ENCODE results near the gene TCTN3. TPM values are rescaled to one million over a fixed set of nuclear protein-coding genes. Genes with fewer than 3 reads are reported as not detected.
"Not testable (repeated sequence)": the region's sequence is repeated elsewhere in the genome, so short reads cannot be mapped to it uniquely, and the experiment has no call there.

Gene TCTN3
- total RNA-seq, 1 experiment from 2014 or later = 74.6 TPM

DNA sequence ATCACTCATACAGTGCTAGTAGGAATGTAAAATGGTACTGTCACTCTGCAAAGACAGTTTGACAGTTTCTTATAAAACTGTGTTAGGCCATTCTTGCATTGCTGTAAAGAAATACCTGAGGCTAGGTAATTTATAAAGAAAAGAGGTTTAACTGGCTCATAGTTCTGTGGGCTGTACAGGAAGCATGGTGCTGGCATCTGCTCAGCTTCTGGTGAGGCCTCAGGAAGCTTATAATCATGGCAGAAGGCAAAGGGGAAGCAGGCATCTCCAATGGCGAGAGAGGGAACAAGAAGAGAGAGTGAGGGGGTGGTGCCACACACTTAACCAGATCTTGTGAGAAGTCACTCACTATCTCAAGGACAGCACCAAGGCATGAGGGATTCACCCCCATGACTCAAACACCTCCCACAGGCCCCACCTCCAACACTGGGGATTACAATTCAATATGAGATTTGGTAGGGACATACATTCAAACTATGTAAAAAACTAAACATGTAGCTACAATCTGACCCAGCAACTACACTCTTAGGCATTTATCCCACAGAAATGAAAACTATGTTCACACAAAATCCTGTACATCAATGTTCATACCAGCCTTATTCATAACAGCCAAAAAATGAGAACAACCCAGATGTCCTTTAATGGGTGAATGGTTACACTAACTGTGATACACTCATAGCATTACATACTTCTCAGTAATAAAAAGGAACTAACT, 42.2 kb downstream of the TCTN3 start:
- no peak for DNase-seq (ENCODE audit: low read depth, low spot score)
- in situ Hi-C loops (cut with HindIII; ENCODE audit: low pct_unique_long_range_greater_than_20kb, low sequenced_read_pairs) = no loop called here

DNA sequence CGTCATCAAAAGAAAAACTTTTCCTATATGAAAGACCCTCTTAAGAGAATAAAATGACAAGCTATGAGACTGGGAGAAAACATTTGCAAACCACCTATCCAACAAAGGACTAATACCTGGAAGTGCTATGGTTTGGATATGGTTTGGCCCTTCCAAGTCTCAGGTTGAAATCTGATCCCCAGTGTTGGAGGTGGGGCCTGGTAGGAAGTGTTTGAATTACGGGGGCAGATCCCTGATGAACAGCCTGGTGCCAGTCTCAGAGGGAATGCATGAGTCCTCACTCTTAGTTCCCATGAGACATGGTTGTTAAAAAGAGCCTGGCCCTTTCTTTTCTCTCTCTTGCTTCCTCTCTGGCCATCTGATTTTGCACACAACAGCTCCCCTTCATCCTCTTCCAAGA, 43.5 kb downstream of the TCTN3 start:
- DNase-seq (ENCODE audit: low read depth, low spot score) = peak; percentile 20
- in situ Hi-C loops (cut with HindIII; ENCODE audit: low pct_unique_long_range_greater_than_20kb, low sequenced_read_pairs) = no loop called here

DNA sequence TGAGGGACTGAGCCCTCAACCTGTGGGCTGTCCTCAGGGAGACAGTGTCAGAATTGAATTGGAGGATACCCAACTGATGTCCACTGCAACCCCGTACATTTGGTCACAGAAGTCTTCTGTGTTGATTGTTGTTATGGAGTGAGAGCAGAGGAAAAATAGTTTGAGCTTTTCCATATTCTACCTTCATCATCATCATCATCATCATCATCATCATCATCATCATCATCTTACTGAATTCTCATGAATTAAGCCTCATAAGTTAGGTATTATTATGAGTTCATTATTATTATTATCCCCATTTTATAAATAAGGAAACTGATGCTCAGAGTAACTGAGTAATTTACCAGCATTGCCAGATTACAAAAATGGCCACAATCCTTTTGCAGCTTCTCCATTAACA, 45.6 kb downstream of the TCTN3 start:
- no peak for DNase-seq (ENCODE audit: low read depth, low spot score)
- in situ Hi-C loops (cut with HindIII; ENCODE audit: low pct_unique_long_range_greater_than_20kb, low sequenced_read_pairs) = no loop called here

DNA sequence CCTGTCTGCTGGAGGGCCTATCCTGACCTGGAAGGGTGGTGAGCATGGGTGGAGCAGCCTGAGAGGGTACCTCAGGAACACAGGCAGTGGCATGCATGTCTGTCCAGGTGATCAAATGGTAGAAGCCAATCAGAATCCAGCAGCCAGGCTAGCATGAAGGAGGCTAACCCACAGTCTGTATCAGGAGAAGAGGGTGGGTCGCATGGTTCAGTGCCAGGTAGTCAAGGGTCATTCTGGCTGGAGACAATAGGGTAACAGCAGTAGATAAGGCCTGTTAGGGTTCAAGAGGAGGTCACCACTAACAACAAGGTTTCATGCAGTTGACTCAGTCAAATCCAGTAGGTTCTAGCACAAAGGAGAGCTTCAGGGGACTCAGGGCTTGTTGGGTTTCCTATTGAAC, 47.6 kb downstream of the TCTN3 start:
- in situ Hi-C loops (cut with HindIII; ENCODE audit: low pct_unique_long_range_greater_than_20kb, low sequenced_read_pairs) = no loop called here

DNA sequence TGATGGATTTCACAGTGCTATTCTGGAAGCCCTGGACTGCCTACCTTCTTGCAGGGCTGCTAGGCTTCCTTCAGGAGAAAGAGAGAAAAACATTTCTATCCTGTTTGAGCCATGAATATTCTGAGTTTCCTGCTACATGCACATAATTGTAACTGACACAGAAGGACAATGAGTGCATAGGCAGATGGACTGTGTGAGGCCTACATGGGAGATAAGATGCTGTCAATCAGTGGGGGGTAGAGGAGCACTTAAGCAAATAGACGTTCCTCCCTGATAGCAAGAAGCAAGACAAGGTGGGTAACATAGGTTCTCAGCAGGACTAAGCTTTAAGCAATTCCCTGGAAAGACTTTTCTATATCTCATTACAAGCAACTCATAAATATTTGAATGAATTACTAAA, 48.8 kb downstream of the TCTN3 start:
- in situ Hi-C loops (cut with HindIII; ENCODE audit: low pct_unique_long_range_greater_than_20kb, low sequenced_read_pairs) = no loop called here
- no peak for DNase-seq (ENCODE audit: low read depth, low spot score)

More for the DNA sequence above, 47.6 kb downstream of the TCTN3 start:
- DNase-seq (ENCODE audit: low read depth, low spot score) = no peak

DNA sequence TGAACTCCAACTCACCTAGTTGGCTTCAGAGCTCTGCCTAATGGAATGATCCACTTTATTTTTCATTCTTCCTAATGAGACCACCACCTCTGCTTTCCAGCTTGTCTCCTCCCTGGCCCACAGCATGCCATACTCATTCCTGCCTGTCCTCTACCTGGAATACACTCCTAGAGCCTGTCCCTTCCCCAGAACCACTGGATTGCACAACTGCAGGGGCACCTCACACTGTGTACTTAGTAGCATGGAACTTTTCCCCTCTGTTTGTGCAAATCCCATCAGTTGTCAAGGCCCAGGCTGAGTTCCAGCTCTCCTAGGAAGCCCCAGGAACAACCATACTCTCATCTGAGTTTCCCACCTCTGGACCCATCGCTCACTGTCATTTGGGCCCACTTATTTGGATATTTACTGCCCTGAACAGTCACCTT, 52.8 kb downstream of the TCTN3 start:
- in situ Hi-C loops (cut with HindIII; ENCODE audit: low pct_unique_long_range_greater_than_20kb, low sequenced_read_pairs) = no loop called here
- no peak for DNase-seq (ENCODE audit: low read depth, low spot score)

DNA sequence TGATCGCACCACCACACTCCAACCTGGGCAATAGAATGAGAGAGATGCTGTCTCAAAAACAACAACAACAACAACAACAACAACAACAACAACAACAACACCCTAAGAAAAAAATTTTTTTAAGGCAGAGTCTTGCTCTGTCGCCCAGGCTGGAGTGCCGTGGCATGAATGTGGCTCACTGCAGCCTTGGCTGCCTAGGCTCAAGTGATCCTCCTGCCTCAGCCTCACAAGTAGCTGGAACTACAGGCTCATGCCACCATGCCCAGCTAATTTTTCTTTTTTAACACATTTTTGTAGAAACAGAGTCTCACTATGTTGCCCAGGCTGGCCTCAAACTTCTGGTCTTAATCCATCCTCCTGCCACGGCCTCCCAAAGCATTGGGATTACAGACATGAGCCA, 55.8 kb downstream of the TCTN3 start:
- in situ Hi-C loops (cut with HindIII; ENCODE audit: low pct_unique_long_range_greater_than_20kb, low sequenced_read_pairs) = no loop called here
- no peak for DNase-seq (ENCODE audit: low read depth, low spot score)

DNA sequence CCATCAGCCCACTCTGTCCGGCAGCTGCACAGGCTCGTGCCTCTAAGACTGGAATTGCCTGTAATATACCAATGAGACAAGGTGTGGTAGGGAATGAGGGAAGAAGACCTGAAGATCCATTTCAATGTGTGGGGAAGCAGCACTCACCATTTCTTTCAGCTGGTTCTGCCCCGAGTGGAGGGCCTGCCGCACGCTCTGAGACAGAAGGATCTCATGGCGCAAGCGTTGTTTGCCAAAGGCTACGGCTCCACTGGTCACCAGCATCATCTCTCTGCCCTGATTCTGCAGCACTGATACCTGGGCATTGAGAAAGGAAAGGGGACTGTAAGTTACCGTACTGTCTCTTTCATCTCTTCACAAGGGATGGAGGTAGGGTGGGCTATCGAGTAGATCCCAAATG, 56.6 kb downstream of the TCTN3 start:
- in situ Hi-C loops (cut with HindIII; ENCODE audit: low pct_unique_long_range_greater_than_20kb, low sequenced_read_pairs) = no loop called here
- DNase-seq (ENCODE audit: low read depth, low spot score) = no peak

DNA sequence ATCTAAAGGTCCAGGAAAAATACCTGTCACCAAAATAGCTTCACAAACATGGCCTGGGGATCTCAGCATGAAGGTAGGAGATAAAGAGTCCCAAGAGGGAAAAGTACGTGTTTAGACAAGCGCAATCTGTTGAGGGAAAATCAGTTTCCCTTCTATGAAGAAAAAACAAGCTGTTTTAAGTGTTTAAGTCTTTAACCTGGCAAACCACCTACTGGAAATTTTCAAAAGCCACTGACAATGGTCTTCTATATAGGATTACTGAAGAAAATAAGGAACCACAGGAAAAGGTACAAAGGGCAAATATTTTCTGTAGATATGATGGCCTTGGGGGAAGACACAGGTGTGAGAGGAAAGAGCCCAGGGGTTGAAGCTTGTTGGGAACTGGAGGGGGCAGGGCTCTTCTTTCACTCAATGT, 58.4 kb downstream of the TCTN3 start:
- in situ Hi-C loops (cut with HindIII; ENCODE audit: low pct_unique_long_range_greater_than_20kb, low sequenced_read_pairs) = no loop called here
- DNase-seq (ENCODE audit: low read depth, low spot score) = no peak

DNA sequence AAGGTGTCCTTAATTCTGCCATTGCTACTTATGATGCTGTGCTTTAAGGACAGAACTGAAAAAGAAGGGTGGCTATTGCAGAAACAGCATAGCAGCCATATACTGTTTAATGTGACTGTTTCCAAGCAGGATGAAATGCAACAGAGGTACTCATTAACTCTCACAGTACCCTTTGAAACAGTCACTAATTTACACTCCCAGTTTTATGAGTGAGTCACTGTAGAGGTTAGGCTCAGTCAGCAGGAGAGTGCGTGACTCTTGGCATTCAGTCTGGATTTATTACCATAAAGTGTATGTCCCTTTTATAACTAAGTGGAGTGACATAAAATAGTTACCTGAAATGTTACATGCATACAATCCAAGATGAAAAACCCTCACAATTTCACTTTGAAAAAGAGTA, 64.9 kb downstream of the TCTN3 start:
- in situ Hi-C loops (cut with HindIII; ENCODE audit: low pct_unique_long_range_greater_than_20kb, low sequenced_read_pairs) = no loop called here
- DNase-seq (ENCODE audit: low read depth, low spot score) = no peak

DNA sequence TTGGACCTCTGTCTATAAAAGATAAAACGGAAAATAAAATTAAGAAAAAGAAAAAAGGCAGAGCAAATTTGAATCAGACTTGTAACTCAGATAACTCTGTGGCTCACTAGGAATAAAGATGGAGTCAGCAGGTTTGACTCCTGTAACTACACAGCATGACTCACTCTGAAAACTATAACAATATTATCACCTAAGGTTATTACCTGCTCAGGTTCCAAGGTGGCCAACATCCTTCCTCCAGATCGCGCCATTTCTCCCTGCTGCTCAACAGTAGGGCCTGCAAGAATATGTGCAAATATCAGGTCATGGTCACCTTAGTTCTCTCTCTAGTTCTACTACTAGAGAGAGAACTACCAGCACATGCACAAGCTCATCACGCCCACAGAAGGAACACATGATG, 67.2 kb downstream of the TCTN3 start:
- in situ Hi-C loops (cut with HindIII; ENCODE audit: low pct_unique_long_range_greater_than_20kb, low sequenced_read_pairs) = no loop called here
- DNase-seq (ENCODE audit: low read depth, low spot score) = no peak

DNA sequence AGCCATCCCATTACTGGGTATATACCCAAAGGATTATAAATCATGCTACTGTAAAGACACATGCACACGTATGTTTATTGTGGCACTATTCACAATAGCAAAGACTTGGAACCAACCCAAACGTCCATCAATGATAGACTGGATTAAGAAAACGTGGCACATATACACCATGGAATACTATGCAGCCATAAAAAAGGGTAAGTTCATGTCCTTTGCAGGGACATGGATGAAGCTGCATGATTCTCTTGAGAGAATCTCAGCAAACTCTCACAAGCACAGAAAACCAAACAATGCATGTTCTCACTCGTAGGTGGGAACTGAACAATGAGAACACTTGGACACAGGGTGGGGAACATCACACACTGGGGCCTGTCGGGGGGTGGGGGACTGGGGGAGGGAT, 73.3 kb downstream of the TCTN3 start:
- DNase-seq (ENCODE audit: low read depth, low spot score) = not testable (repeated sequence)

DNA sequence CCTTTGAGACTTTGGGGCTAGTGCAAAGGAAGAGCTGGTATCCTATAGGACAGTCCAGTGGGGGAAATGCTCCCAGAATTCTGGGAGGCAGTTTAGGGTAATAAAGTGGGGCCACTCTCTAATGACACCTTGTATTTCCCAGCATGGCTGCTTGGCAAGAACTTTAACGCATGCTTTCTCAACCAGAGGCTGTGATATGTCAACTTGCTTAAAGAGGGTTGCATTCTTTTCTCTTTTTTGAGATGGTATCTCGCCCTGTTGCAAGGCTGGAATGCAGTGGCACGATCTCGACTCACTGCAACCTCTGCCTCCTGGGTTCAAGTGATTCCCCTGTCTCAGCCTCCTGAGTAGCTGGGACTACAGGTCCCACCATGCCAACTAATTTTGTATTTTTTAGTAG, 75.6 kb downstream of the TCTN3 start:
- in situ Hi-C loops (cut with HindIII; ENCODE audit: low pct_unique_long_range_greater_than_20kb, low sequenced_read_pairs) = no loop called here
- DNase-seq (ENCODE audit: low read depth, low spot score) = no peak

More for the DNA sequence above, 73.3 kb downstream of the TCTN3 start:
- in situ Hi-C loops (cut with HindIII; ENCODE audit: low pct_unique_long_range_greater_than_20kb, low sequenced_read_pairs) = not testable (repeated sequence)

DNA sequence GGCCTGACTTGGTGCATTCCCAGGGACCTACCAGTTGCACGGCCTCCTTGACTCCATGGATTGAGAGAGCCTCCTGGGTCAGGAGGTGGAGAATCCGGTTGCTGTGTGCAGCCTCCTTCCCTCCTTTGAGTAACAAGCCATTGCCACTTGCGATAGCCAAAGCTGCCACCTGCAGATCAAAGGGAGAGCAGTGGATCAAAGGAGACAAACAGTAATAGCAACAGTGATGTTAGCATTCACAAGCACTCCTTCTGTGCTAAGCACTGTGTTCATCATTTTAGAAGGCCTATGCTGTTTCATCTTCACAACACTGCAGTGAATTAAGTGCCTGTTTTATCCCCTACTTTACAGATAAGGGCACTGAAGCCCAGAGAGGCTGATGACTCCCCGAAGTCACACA, 77.3 kb downstream of the TCTN3 start:
- DNase-seq (ENCODE audit: low read depth, low spot score) = no peak
- in situ Hi-C loops (cut with HindIII; ENCODE audit: low pct_unique_long_range_greater_than_20kb, low sequenced_read_pairs) = no loop called here

Other genes with a start within 250 kb of the TCTN3 start
- 36.6 and 37.0 TPM in 2 replicates for gene SORBS1, start 132.6 kb downstream of the TCTN3 start, total RNA-seq (2014; rRNA removed; shearing (Covaris generic))
- 53.4 and 53.6 TPM in 2 replicates for gene ALDH18A1, start 37.2 kb downstream of the TCTN3 start, total RNA-seq (2014; rRNA removed; shearing (Covaris generic))
- gene ENTPD1, start 62.2 kb upstream of the TCTN3 start, total RNA-seq (2014; rRNA removed; shearing (Covaris generic)) = 20.2 TPM in 2 replicates
- gene CC2D2B, start 214.0 kb upstream of the TCTN3 start, total RNA-seq (2014; rRNA removed; shearing (Covaris generic)) = not detected in 2 replicates

Measured in SK-MEL-5 (cell line).